ENCODE measurements around the gene CLDN24.

DNA sequence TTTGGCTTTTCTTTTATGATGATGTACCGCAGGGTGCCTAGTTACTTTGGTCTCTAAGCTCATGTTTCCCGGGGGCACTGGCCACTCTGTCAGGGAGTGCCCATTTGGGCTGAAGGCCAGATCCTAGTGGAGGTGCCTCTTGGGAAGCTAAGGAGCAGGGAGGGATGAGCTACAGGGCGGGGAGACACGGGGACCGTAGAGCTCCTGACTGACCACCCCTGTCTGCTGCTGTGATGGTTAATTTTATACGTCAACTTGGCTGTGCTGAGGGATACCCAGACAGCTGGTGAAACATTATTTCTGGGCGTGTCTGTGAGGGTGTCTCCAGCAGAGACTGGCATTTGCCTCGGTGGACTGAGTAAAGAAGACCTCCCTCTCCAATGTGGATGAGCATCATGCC, 24.9 kb upstream of the CLDN24 start:
- TF ChIP-seq, protein P1, sequence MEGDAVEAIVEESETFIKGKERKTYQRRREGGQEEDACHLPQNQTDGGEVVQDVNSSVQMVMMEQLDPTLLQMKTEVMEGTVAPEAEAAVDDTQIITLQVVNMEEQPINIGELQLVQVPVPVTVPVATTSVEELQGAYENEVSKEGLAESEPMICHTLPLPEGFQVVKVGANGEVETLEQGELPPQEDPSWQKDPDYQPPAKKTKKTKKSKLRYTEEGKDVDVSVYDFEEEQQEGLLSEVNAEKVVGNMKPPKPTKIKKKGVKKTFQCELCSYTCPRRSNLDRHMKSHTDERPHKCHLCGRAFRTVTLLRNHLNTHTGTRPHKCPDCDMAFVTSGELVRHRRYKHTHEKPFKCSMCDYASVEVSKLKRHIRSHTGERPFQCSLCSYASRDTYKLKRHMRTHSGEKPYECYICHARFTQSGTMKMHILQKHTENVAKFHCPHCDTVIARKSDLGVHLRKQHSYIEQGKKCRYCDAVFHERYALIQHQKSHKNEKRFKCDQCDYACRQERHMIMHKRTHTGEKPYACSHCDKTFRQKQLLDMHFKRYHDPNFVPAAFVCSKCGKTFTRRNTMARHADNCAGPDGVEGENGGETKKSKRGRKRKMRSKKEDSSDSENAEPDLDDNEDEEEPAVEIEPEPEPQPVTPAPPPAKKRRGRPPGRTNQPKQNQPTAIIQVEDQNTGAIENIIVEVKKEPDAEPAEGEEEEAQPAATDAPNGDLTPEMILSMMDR (IDR thresholded peaks at IDR 0.05; ENCODE audit: insufficient read depth, low read length): no peak
- no peak for TF ChIP-seq POLR2AphosphoS5 (IDR thresholded peaks at IDR 0.05; ENCODE audit: low read depth)
- TF ChIP-seq, protein P2, sequence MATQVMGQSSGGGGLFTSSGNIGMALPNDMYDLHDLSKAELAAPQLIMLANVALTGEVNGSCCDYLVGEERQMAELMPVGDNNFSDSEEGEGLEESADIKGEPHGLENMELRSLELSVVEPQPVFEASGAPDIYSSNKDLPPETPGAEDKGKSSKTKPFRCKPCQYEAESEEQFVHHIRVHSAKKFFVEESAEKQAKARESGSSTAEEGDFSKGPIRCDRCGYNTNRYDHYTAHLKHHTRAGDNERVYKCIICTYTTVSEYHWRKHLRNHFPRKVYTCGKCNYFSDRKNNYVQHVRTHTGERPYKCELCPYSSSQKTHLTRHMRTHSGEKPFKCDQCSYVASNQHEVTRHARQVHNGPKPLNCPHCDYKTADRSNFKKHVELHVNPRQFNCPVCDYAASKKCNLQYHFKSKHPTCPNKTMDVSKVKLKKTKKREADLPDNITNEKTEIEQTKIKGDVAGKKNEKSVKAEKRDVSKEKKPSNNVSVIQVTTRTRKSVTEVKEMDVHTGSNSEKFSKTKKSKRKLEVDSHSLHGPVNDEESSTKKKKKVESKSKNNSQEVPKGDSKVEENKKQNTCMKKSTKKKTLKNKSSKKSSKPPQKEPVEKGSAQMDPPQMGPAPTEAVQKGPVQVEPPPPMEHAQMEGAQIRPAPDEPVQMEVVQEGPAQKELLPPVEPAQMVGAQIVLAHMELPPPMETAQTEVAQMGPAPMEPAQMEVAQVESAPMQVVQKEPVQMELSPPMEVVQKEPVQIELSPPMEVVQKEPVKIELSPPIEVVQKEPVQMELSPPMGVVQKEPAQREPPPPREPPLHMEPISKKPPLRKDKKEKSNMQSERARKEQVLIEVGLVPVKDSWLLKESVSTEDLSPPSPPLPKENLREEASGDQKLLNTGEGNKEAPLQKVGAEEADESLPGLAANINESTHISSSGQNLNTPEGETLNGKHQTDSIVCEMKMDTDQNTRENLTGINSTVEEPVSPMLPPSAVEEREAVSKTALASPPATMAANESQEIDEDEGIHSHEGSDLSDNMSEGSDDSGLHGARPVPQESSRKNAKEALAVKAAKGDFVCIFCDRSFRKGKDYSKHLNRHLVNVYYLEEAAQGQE (IDR thresholded peaks at IDR 0.05; ENCODE audit: insufficient replicate concordance, low read depth): no peak
